Activated CD4-positive, alpha-beta T cell treated with anti-CD3 and anti-CD28 coated beads for 36 hours (primary cell): ENCODE results near the gene AGL. TPM values are rescaled to one million over a fixed set of nuclear protein-coding genes. Genes with fewer than 3 reads are reported as not detected.
"Not testable (repeated sequence)": the region's sequence is repeated elsewhere in the genome, so short reads cannot be mapped to it uniquely, and the experiment has no call there.

Source experiments
- ATAC-seq: fragments of 200-7000 bp; cut with Tn5 transposase; one replicate; pipeline ENCODE4 v1.10.0; 2021; ENCODE audit warnings: mild to moderate bottlenecking, moderate library complexity
- CTCF ChIA-PET: fragments of 350-600 bp; sonication (Branson Sonifier 250); formaldehyde crosslinking; loops from one replicate; lab custom pipeline; 2021; ENCODE audit warnings: antibody characterized with exemption; lab: Charles Lee
- POLR2A ChIA-PET: fragments of 350-600 bp; sonication (Branson Sonifier 250); formaldehyde crosslinking; loops from one replicate; lab custom pipeline; 2021; ENCODE audit warnings: antibody characterized with exemption, inconsistent platforms; lab: Charles Lee
- DNase-seq: peaks from one replicate; pipeline ENCODE4 v3.0.0-alpha.2; 2020
- H3K27ac Mint-ChIP-seq: one replicate; pipeline ENCODE4 v1.8.0; 2021; ENCODE audit warnings: mixed read lengths
- H3K27me3 Mint-ChIP-seq: one replicate; pipeline ENCODE4 v1.8.0; 2021; ENCODE audit warnings: mixed read lengths
- H3K36me3 Mint-ChIP-seq: one replicate; pipeline ENCODE4 v1.8.0; 2021; ENCODE audit warnings: low read depth, mixed read lengths
- H3K4me1 Mint-ChIP-seq: one replicate; pipeline ENCODE4 v1.8.0; 2021; ENCODE audit warnings: mixed read lengths
- H3K4me3 Mint-ChIP-seq: one replicate; pipeline ENCODE4 v1.8.0; 2021; ENCODE audit warnings: mild to moderate bottlenecking, moderate library complexity, mixed read lengths
- H3K9me3 Mint-ChIP-seq: one replicate; pipeline ENCODE4 v1.8.0; 2021; ENCODE audit warnings: low read depth, mixed read lengths
- intact Hi-C, 2 experiments: fragments of 100-400 bp; cut with DNase I in 1 of 2; cut with micrococcal nuclease in 1 of 2; formaldehyde crosslinking; loops; one replicate each; pipeline versions ENCODE4 v1.14.2 to v1.15.1; 2022 to 2024; cut with DNase I, micrococcal nuclease
- total RNA-seq, 2 experiments: library from RNA; stranded (reverse); gene quantifications; one replicate each; pipeline ENCODE4 v1.2.3, GENCODE V29; 2021

The AGL gene
- total RNA-seq, 2 experiments from 2014 or later: 14.6 to 18.3 TPM

DNA sequence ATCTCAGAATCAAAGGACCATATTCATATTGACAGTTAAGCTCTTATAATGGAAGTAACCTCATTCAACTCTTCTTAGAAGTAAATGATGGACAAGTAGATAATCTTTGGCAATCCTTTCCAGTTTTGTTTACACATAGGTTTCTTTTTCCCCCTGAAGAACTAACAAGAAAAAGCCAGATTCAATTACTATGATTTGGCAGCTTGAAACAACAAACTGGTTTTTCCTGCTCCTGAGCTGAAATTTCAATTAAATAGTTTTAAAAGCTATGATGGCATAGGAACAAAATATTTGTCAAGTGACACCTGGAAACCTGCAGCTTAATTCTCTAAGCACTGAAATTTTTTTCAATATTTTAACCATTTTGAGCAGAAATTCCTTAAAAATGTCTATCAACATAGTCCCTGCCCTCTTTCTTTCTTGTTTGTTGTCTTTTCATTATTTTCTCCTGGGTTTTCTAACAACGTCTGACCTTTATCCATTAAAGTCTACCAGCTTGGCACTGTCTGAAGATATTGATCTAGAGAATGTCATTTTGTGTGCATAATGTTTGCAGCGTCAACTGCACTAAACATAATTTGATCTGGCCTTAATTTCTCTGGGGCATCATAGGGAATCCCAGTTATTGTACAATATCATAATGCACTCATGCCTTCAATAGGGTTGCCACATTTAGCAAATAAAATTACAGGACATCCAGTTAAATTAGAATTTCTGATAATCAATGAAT lies 115.7 kb downstream of the AGL start:
- H3K4me1 Mint-ChIP-seq: peaks cover 12% of the 10 kb centered on the region
- intact Hi-C loops: loop anchor here in 1 of 2 experiments (5.0 kb wide), 1 partner anchor 491 kb away; no protein-coding TSS in a partner anchor
- ChIA-PET CTCF (interaction anchor here (0.8 to 1.2 kb wide), 2 partner anchors 14 to 79 kb away, joined by 3 read pairs; no protein-coding TSS in a partner anchor), POLR2A (no interaction called here)
- no peaks in the 10 kb centered on the region for H3K36me3 Mint-ChIP-seq
- H3K9me3 Mint-ChIP-seq: no peaks in the 10 kb centered on the region
- DNase-seq: no peak
- no peaks in the 10 kb centered on the region for H3K27me3 Mint-ChIP-seq
- no peak overlapping the region for H3K27ac Mint-ChIP-seq
- no peak overlapping the region for H3K4me3 Mint-ChIP-seq
- no peak for ATAC-seq

GRCh38 chr1:99968214-99968613 lies 118.1 kb downstream of the AGL start:
- Mint-ChIP-seq H3K4me3 (no peak overlapping the region), H3K27me3 (no peaks in the 10 kb centered on the region), H3K4me1 (peaks cover 25% of the 10 kb centered on the region), H3K27ac (no peak overlapping the region), H3K36me3 (no peaks in the 10 kb centered on the region), H3K9me3 (no peaks in the 10 kb centered on the region)
- intact Hi-C loops: loop anchor here in 1 of 2 experiments (2.0 to 5.0 kb wide), 2 partner anchors 281 to 489 kb away; partner anchors contain the start of gene DBT
- CTCF ChIA-PET: no interaction called here
- POLR2A ChIA-PET: no interaction called here
- DNase-seq (no peak), ATAC-seq (no peak)

DNA sequence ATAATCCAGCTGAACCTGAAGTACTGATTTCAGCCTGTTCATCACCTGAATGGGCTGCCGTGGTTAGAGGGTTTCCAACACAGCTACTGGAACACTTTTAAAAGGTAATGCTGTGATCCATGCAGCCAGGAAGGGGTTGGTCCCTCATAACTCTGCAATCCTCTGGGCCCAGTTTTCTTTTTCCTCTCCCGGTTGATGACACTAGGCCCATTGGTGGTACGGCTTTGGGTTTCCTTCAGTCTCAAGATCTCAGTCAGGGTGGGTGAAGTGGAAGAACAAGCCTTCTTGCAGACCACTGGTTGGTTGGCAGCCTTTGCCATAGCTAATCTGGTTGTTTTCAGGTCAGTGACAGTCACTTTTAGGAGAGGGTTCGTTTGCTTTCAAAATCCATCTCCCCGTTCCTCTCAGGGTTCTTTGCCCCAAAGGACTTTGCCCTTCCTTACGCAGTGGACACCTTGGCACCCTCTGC lies 119.1 kb downstream of the AGL start:
- H3K27ac Mint-ChIP-seq: peak overlapping the region; percentile 70
- no peaks in the 10 kb centered on the region for H3K27me3 Mint-ChIP-seq
- peak overlapping the region; percentile 100 for H3K4me3 Mint-ChIP-seq
- POLR2A ChIA-PET: interaction anchor here (1.3 kb wide), 1 partner anchor 69 kb away, joined by 10 read pairs; a partner anchor contains a TSS
- H3K9me3 Mint-ChIP-seq: no peaks in the 10 kb centered on the region
- ATAC-seq: peak; percentile 4
- peaks cover 26% of the 10 kb centered on the region for H3K4me1 Mint-ChIP-seq
- H3K36me3 Mint-ChIP-seq: no peaks in the 10 kb centered on the region
- DNase-seq: no peak
- intact Hi-C loops: loop anchor here in 1 of 2 experiments (1.0 to 5.0 kb wide), 3 partner anchors 119 to 488 kb away; partner anchors contain the start of genes AGL and DBT
- CTCF ChIA-PET: interaction anchor here (0.6 to 1.1 kb wide), 4 partner anchors 66 to 490 kb away, joined by 3 read pairs; no protein-coding TSS in a partner anchor

DNA sequence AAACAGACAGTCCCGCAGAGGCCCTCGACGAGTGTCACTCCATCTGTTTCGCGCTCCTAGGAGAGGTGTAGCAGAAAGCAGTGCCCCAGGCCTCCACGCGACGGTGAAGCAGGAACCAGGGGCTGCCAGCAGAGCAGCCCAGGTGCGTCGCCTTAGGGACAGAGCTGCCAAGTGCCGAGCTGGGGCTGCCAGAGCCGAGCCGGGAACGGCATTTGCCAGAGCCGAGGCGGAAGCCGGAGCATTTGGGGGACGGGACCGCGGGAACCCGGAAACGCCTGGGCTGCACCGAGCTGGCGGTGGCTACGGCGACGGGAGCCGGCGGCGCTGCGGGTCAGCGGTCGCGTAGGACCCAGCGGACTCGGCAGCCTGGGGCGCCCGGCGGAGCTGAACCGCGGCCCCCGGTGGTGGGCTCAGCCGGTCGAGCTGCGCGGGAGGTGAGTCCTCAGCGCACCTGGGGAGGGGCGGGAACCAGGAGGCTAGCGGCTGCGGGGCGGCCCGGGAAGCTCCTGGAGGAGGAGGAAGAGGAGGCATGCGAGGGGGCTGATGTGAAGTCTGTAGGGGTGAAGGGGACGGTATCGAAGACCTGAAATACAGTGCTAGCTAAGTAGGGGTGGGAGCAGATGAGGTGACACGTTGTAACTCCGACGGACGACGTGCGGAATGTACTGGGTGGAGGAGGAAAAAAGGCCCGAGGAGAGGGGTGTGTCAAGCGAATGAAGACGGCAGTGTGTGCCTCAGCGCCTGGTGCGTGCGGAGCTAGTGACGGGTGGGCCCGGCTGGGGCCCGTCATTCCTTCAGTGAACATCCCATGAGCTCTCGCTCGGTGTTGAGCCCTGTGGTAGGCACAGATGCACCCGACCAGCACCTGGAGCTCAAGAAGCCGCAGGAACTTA lies 119.8 kb downstream of the AGL start, which contains the start of gene SLC35A3:
Gene SLC35A3, plus strand, starts transcription at position 268 of the 893 bp plus-strand sequence. CDS start 23,559 bp downstream, outside the sequence.
- Mint-ChIP-seq H3K4me1 (peaks cover 26% of the 10 kb centered on the region), H3K36me3 (no peaks in the 10 kb centered on the region), H3K27me3 (no peaks in the 10 kb centered on the region), H3K4me3 (peak within 1 kb of the TSS; percentile 100), H3K27ac (peak within 1 kb of the TSS; percentile 94), H3K9me3 (no peaks in the 10 kb centered on the region)
- ATAC-seq: peak; percentile 89
- peak; percentile 89 for DNase-seq
- intact Hi-C loops: loop anchor here (1.0 to 5.0 kb wide), 7 partner anchors 68 to 927 kb away; partner anchors contain the start of genes TRMT13 (in 2 of the 2), AGL (in 1 of the 2), DBT (in 1 of the 2) and SASS6 (in 1 of the 2)
- ChIA-PET POLR2A (interaction anchor here (0.6 to 1.3 kb wide), 2 partner anchors 69 to 531 kb away, joined by 3 to 10 read pairs; a partner anchor contains a TSS), CTCF (interaction anchor here (0.7 to 1.2 kb wide), 7 partner anchors 25 to 489 kb away, joined by 3 read pairs; no protein-coding TSS in a partner anchor)

- ATAC-seq: no peak
- no peaks in the 10 kb centered on the region for H3K9me3 Mint-ChIP-seq
- ChIA-PET CTCF (interaction anchor here (0.7 to 1.2 kb wide), 4 partner anchors 26 to 176 kb away, joined by 3 read pairs; no protein-coding TSS in a partner anchor), POLR2A (interaction anchor here (1.3 kb wide), 1 partner anchor 68 kb away, joined by 10 read pairs; a partner anchor contains a TSS)
- DNase-seq: no peak
- H3K27ac Mint-ChIP-seq: peak overlapping the region; percentile 94
- peak overlapping the region; percentile 100 for H3K4me3 Mint-ChIP-seq
- intact Hi-C loops: loop anchor here (1.0 to 2.0 kb wide), 4 partner anchors 68 to 926 kb away; partner anchors contain the start of genes TRMT13 (in 2 of the 2), SASS6 (in 1 of the 2) and SLC30A7 (in 1 of the 2)
- H3K36me3 Mint-ChIP-seq: peaks cover 3% of the 10 kb centered on the region
- H3K27me3 Mint-ChIP-seq: no peaks in the 10 kb centered on the region
- peaks cover 26% of the 10 kb centered on the region for H3K4me1 Mint-ChIP-seq
These were observed 120.6 kb downstream of the AGL start for GRCh38 chr1:99970713-99971255.

GRCh38 chr1:99972066-99972465 lies 121.9 kb downstream of the AGL start:
- ATAC-seq, H3K36me3 Mint-ChIP-seq, DNase-seq, H3K9me3 Mint-ChIP-seq, H3K27ac Mint-ChIP-seq, H3K27me3 Mint-ChIP-seq, CTCF ChIA-PET, intact Hi-C loops, POLR2A ChIA-PET, H3K4me3 Mint-ChIP-seq: not testable (repeated sequence)
- H3K4me1 Mint-ChIP-seq: peaks cover 26% of the 10 kb centered on the region

Other genes starting within 250 kb of the AGL start
- gene PALMD, start 204.2 kb upstream of the AGL start, total RNA-seq: not detected
- gene FRRS1, start 83.7 kb upstream of the AGL start, total RNA-seq: 1 to 10 TPM; 2.0 to 2.9 TPM
- gene SLC35A3, start 119.6 kb downstream of the AGL start, total RNA-seq: 10 to 100 TPM; 11.2 to 13.4 TPM